ENCODE data around the gene TMEM30A. TPM values are rescaled to one million over a fixed set of nuclear protein-coding genes. Genes with fewer than 3 reads are reported as not detected.

TMEM30A gene
- total RNA-seq, 1 donor from 2014 or later: 74.4 TPM

DNA sequence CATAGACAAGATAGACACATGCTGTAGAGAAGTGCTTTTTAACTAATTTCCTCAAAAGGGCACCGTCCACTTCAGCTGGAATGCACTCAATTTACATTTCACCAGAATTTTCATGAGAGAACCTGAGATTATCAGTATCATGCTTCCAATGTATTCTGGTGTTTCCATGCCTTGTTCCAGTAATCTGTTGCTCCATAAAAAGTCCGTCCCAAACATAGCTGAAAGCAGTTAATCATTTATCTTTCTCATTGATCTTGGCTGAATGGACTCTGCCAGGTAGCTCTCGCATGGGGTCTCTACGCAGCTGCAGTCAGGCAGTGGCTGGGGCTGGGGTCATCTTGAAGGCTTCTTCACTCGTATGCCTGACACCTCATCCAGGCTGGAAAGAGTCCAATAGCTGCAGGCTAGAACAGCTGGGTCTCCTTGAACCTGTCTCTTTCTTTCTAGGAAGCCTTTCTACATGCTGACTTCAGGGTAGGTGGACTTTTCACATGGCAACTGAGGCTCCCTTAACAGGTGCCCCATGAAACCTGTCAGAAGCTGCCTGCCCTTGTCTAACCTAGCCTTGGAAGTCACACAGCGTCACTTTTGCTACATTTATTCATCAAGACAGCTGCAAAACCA is 60.2 kb downstream of the TMEM30A start:
- no peak for TF ChIP-seq CTCF (IDR thresholded peaks at IDR 0.05; ENCODE audit: unreplicated experiment)
- Mint-ChIP-seq H3K9me3 (ENCODE audit: low read depth) (peaks cover 4% of the 10 kb centered on the region), H3K36me3 (ENCODE audit: insufficient read depth) (no peaks in the 10 kb centered on the region), H3K4me1 (ENCODE audit: low read depth) (peaks cover 25% of the 10 kb centered on the region), H3K27me3 (no peaks in the 10 kb centered on the region), H3K27ac (no peak overlapping the region), H3K4me3 (ENCODE audit: low read depth) (no peak overlapping the region)
- DNase-seq (ENCODE audit: low spot score, unreplicated experiment): no peak

- H3K4me3 Mint-ChIP-seq (ENCODE audit: low read depth): no peak overlapping the region
- H3K27ac Mint-ChIP-seq: no peak overlapping the region
- peaks cover 4% of the 10 kb centered on the region for H3K9me3 Mint-ChIP-seq (ENCODE audit: low read depth)
- H3K36me3 Mint-ChIP-seq (ENCODE audit: insufficient read depth): no peaks in the 10 kb centered on the region
- H3K4me1 Mint-ChIP-seq (ENCODE audit: low read depth): peaks cover 24% of the 10 kb centered on the region
- no peak for TF ChIP-seq CTCF (IDR thresholded peaks at IDR 0.05; ENCODE audit: unreplicated experiment)
- DNase-seq (ENCODE audit: low spot score, unreplicated experiment): no peak
- H3K27me3 Mint-ChIP-seq: no peaks in the 10 kb centered on the region
These were observed 61.2 kb downstream of the TMEM30A start for GRCh38 chr6:75223428-75223827.

DNA sequence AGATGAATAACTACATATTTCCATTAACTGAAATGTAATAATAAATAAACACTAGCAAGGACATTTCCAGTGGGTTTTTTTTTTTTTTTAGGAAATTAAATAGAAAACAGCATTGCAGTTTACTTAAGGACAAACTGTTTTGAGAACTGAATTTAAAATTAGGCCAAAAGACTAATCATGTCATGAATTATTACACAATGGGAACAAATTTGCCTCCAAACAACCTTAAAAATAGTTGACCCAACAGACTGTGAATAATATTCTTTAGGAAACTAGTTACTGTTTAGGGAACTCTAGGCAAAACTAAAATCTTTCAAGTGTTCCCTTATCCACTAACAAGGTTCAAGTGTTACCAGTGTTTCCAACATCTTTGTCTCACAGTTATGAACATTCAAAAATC is 62.3 kb downstream of the TMEM30A start:
- peaks cover 5% of the 10 kb centered on the region for H3K27me3 Mint-ChIP-seq
- H3K4me3 Mint-ChIP-seq (ENCODE audit: low read depth): no peak overlapping the region
- H3K4me1 Mint-ChIP-seq (ENCODE audit: low read depth): peaks cover 24% of the 10 kb centered on the region
- H3K27ac Mint-ChIP-seq: no peak overlapping the region
- H3K9me3 Mint-ChIP-seq (ENCODE audit: low read depth): peaks cover under 1% of the 10 kb centered on the region
- no peaks in the 10 kb centered on the region for H3K36me3 Mint-ChIP-seq (ENCODE audit: insufficient read depth)
- no peak for TF ChIP-seq CTCF (IDR thresholded peaks at IDR 0.05; ENCODE audit: unreplicated experiment)
- no peak for DNase-seq (ENCODE audit: low spot score, unreplicated experiment)

DNA sequence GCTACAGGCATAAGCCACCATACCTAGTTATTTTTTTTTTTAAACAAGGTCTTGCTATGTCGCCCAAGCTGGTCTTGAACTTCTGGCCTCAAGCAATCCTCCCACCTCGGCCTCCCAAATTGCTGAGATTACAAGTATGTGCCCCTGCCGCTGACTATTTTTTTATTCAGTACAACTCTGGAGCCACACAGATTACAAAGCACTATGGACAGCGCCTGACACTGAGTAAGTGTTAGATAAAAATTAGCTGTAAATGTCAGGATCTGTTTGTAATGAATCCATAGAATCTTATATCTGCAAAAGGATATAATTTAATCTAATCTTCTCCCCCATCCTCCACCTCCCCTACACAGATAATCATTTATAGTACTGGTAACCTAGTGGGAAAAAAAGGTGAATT is 63.5 kb downstream of the TMEM30A start:
- no peak for TF ChIP-seq CTCF (IDR thresholded peaks at IDR 0.05; ENCODE audit: unreplicated experiment)
- Mint-ChIP-seq H3K27ac (no peak overlapping the region), H3K36me3 (ENCODE audit: insufficient read depth) (no peaks in the 10 kb centered on the region), H3K9me3 (ENCODE audit: low read depth) (no peaks in the 10 kb centered on the region), H3K4me3 (ENCODE audit: low read depth) (no peak overlapping the region), H3K4me1 (ENCODE audit: low read depth) (peaks cover 24% of the 10 kb centered on the region), H3K27me3 (peaks cover 5% of the 10 kb centered on the region)
- DNase-seq (ENCODE audit: low spot score, unreplicated experiment): no peak

DNA sequence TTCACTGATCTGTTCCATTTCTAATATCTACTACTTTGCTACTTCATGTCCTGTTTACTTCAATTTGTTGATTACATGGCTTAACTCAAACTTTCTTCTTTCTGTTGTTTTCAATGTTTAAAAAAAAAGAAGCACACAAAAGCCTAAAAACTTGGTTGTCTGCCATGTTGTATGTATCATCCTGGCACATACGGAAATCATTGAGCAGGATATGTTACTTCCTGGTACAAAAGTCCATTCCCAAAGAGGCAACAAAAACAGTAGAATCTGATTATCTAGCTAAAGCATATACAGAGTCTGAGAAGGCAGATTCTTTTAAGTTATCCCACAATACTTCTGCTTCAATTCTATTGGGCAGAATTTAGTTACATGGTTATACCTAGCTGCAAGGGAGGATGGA is 64.2 kb downstream of the TMEM30A start:
- no peaks in the 10 kb centered on the region for H3K36me3 Mint-ChIP-seq (ENCODE audit: insufficient read depth)
- no peak for DNase-seq (ENCODE audit: low spot score, unreplicated experiment)

More for the DNA sequence above, 64.2 kb downstream of the TMEM30A start:
- H3K4me1 Mint-ChIP-seq (ENCODE audit: low read depth): peaks cover 21% of the 10 kb centered on the region
- TF ChIP-seq CTCF (IDR thresholded peaks at IDR 0.05; ENCODE audit: unreplicated experiment): no peak
- no peak overlapping the region for H3K27ac Mint-ChIP-seq
- no peak overlapping the region for H3K4me3 Mint-ChIP-seq (ENCODE audit: low read depth)
- peaks cover 5% of the 10 kb centered on the region for H3K27me3 Mint-ChIP-seq
- H3K9me3 Mint-ChIP-seq (ENCODE audit: low read depth): no peaks in the 10 kb centered on the region

All from progenitor cell of endocrine pancreas (in vitro differentiated cells).